ENCODE results near the gene C1orf167.

DNA sequence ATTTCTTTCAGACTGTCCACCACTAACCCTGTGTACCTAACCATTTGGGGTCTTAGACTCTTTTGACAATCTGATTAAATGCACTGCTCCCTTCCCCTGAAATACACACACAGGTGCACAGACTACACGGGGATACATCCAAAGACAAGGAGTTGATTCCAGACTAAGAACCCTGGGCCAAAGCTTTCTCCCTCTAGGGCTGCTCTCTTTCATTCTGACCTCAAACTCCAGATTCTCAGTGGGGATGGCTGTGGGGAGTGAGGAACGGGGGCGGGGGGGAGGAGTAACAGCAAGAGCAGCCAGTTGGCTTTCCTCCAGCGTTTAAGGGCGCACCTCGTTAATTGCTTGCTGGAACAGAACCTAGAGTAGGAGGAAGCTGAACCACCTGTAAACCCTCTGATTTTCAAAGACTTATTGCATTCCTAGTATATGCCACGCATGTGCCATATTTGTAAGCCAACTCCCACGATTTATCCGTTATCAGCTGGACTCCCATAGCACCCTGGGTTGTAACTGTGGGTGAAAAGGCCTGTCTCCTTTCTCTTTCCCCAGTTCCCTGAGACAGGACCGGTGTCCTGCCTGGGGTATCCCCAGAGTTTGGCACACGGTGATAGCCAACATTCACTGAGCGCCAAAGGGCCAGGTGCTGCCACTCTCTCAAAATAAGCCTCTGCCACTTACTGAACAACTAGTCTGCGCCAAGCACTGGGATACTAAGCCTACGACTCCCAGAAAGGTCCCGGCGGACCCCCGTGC is 42.9 kb downstream of the C1orf167 start:
- TF ChIP-seq, protein P1, sequence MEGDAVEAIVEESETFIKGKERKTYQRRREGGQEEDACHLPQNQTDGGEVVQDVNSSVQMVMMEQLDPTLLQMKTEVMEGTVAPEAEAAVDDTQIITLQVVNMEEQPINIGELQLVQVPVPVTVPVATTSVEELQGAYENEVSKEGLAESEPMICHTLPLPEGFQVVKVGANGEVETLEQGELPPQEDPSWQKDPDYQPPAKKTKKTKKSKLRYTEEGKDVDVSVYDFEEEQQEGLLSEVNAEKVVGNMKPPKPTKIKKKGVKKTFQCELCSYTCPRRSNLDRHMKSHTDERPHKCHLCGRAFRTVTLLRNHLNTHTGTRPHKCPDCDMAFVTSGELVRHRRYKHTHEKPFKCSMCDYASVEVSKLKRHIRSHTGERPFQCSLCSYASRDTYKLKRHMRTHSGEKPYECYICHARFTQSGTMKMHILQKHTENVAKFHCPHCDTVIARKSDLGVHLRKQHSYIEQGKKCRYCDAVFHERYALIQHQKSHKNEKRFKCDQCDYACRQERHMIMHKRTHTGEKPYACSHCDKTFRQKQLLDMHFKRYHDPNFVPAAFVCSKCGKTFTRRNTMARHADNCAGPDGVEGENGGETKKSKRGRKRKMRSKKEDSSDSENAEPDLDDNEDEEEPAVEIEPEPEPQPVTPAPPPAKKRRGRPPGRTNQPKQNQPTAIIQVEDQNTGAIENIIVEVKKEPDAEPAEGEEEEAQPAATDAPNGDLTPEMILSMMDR (IDR thresholded peaks at IDR 0.05): peak in 1 of 3 donors; percentile 6
- TF ChIP-seq POLR2A (IDR thresholded peaks at IDR 0.05) (no peak), POLR2AphosphoS5 (IDR thresholded peaks at IDR 0.05) (no peak)

Measured in breast epithelium (tissue), 3 donors.